ENCODE measurements around the gene SLC26A11. TPM values are rescaled to one million over a fixed set of nuclear protein-coding genes. Genes with fewer than 3 reads are reported as not detected.
"Not testable (repeated sequence)": the region's sequence is repeated elsewhere in the genome, so short reads cannot be mapped to it uniquely, and the experiment has no call there.

The SLC26A11 gene
- total RNA-seq, 1 donor from 2014 or later = 42.4 TPM

- peaks cover 35% of the 10 kb centered on the region for H3K4me1 ChIP-seq
- no peak overlapping the region for H3K4me3 ChIP-seq
- no peak for TF ChIP-seq CTCF (IDR thresholded peaks at IDR 0.05)
- no peaks in the 10 kb centered on the region for H3K27me3 ChIP-seq (ENCODE audit: low read depth)
- H3K27ac ChIP-seq = no peak overlapping the region
- ATAC-seq = no peak
- no peak for DNase-seq
- peaks cover 9% of the 10 kb centered on the region for H3K36me3 ChIP-seq
- intact Hi-C loops (cut with DNase I) = no loop called here
- no peaks in the 10 kb centered on the region for H3K9me3 ChIP-seq
These were observed 35.8 kb downstream of the SLC26A11 start for GRCh38 chr17:80256034-80256350.

- Histone ChIP-seq H3K27ac (peak overlapping the region; percentile 36), H3K36me3 (peaks cover under 1% of the 10 kb centered on the region), H3K9me3 (no peaks in the 10 kb centered on the region), H3K27me3 (ENCODE audit: low read depth) (no peaks in the 10 kb centered on the region), H3K4me3 (no peak overlapping the region), H3K4me1 (peaks cover 44% of the 10 kb centered on the region)
- no peak for TF ChIP-seq CTCF (IDR thresholded peaks at IDR 0.05)
- intact Hi-C loops (cut with DNase I) = no loop called here
- ATAC-seq (no peak), DNase-seq (no peak)
These were observed 37.5 kb downstream of the SLC26A11 start for GRCh38 chr17:80257716-80258213.

GRCh38 chr17:80258296-80258695, 38.1 kb downstream of the SLC26A11 start:
- intact Hi-C loops (cut with DNase I); ATAC-seq; H3K27me3 ChIP-seq (ENCODE audit: low read depth): not testable (repeated sequence)

GRCh38 chr17:80259457-80260068, 39.3 kb downstream of the SLC26A11 start:
- peak overlapping the region; percentile 94 for H3K27ac ChIP-seq
- no peak for DNase-seq
- peak overlapping the region; percentile 67 for H3K4me3 ChIP-seq
- no peaks in the 10 kb centered on the region for H3K9me3 ChIP-seq
- no peaks in the 10 kb centered on the region for H3K36me3 ChIP-seq
- TF ChIP-seq CTCF (IDR thresholded peaks at IDR 0.05) = no peak
- ATAC-seq = no peak
- H3K4me1 ChIP-seq = peaks cover 55% of the 10 kb centered on the region
- intact Hi-C loops (cut with DNase I) = no loop called here
- no peaks in the 10 kb centered on the region for H3K27me3 ChIP-seq (ENCODE audit: low read depth)

More at GRCh38 chr17:80258296-80258695, 38.1 kb downstream of the SLC26A11 start:
- H3K27ac ChIP-seq, H3K4me3 ChIP-seq, H3K36me3 ChIP-seq, DNase-seq, H3K9me3 ChIP-seq: not testable (repeated sequence)
- peaks cover 48% of the 10 kb centered on the region for H3K4me1 ChIP-seq

GRCh38 chr17:80260069-80260535, 39.9 kb downstream of the SLC26A11 start:
- Histone ChIP-seq H3K27me3 (ENCODE audit: low read depth) (no peaks in the 10 kb centered on the region), H3K36me3 (no peaks in the 10 kb centered on the region), H3K4me1 (peaks cover 55% of the 10 kb centered on the region), H3K9me3 (no peaks in the 10 kb centered on the region), H3K27ac (peak overlapping the region; percentile 94), H3K4me3 (peak overlapping the region; percentile 67)
- peak; percentile 81 for DNase-seq
- peak; percentile 77 to 81 for ATAC-seq
- TF ChIP-seq CTCF (IDR thresholded peaks at IDR 0.05) = no peak
- intact Hi-C loops (cut with DNase I) = no loop called here

- Histone ChIP-seq H3K27me3 (ENCODE audit: low read depth) (no peaks in the 10 kb centered on the region), H3K27ac (peak within 1 kb of the TSS; percentile 98), H3K9me3 (no peaks in the 10 kb centered on the region), H3K36me3 (peaks cover 2% of the 10 kb centered on the region), H3K4me1 (peaks cover 55% of the 10 kb centered on the region), H3K4me3 (peak within 1 kb of the TSS; percentile 99)
- intact Hi-C loops (cut with DNase I) = no loop called here
- DNase-seq = peak; percentile 81
- no peak for TF ChIP-seq CTCF (IDR thresholded peaks at IDR 0.05)
- ATAC-seq = peak; percentile 41 to 65
These were observed 40.5 kb downstream of the SLC26A11 start, which contains the start of gene RNF213 for GRCh38 chr17:80260791-80261158. Gene RNF213, plus strand, starts transcription at chr17:80260852. Its CDS starts 2,830 bp downstream, at chr17:80263682.
